DOHH2 (cell line): Measurements from ENCODE around the gene TTC17.

ENCODE experiments used
- H3F3A ChIP-seq: fragments of 200-600 bp; sonication (generic), shearing (Covaris generic); 2 replicates; pipeline ENCODE4 v1.6.0; 2016; ENCODE audit warnings: antibody characterized with exemption, mild to moderate bottlenecking; ENCODE audit not compliant: control insufficient read depth, insufficient read depth
- H3K27ac ChIP-seq: fragments of 200-600 bp; sonication (generic); 2 replicates; pipeline ENCODE4 v1.5.1; 2014; ENCODE audit warnings: low read depth, mild to moderate bottlenecking, low read length, moderate library complexity
- H3K27me3 ChIP-seq: fragments of 200-600 bp; sonication (generic); 2 replicates; pipeline ENCODE4 v1.6.1; 2014; ENCODE audit warnings: mild to moderate bottlenecking, low read length, mixed read lengths; ENCODE audit not compliant: control insufficient read depth
- H3K36me3 ChIP-seq: fragments of 200-600 bp; sonication (generic); 2 replicates; pipeline ENCODE4 v1.6.1; 2014; ENCODE audit warnings: mild to moderate bottlenecking, low read length, moderate library complexity, mixed read lengths; ENCODE audit not compliant: control insufficient read depth
- H3K4me1 ChIP-seq: fragments of 200-600 bp; sonication (generic); 2 replicates; pipeline ENCODE4 v1.6.1; 2014; ENCODE audit warnings: mild to moderate bottlenecking, low read length, mixed read lengths; ENCODE audit not compliant: control insufficient read depth
- H3K4me2 ChIP-seq: fragments of 200-600 bp; sonication (generic); 2 replicates; pipeline ENCODE4 v1.6.0; 2014; ENCODE audit warnings: mild to moderate bottlenecking, low read length, moderate library complexity
- H3K4me3 ChIP-seq: fragments of 200-600 bp; sonication (generic); 2 replicates; pipeline ENCODE4 v1.5.1; 2014; ENCODE audit warnings: mild to moderate bottlenecking, low read length, mixed read lengths
- H3K79me2 ChIP-seq: fragments of 200-600 bp; sonication (generic); 2 replicates; pipeline ENCODE4 v1.6.1; 2014; ENCODE audit warnings: mild to moderate bottlenecking, low read length, mixed read lengths; ENCODE audit not compliant: control insufficient read depth
- H3K9me2 ChIP-seq: fragments of 200-600 bp; sonication (generic); replicated peaks from 2 replicates; pipeline ENCODE4 v1.6.1; 2014; ENCODE audit warnings: mild to moderate bottlenecking, low read length, mixed read lengths; ENCODE audit not compliant: control insufficient read depth
- H3K9me3 ChIP-seq: fragments of 200-600 bp; sonication (generic); 2 replicates; pipeline ENCODE4 v1.6.1; 2014; ENCODE audit warnings: antibody characterized with exemption, low read length, mixed read lengths; ENCODE audit not compliant: control insufficient read depth, insufficient read depth
- H4K20me1 ChIP-seq: fragments of 200-600 bp; sonication (generic); 2 replicates; pipeline ENCODE4 v1.6.0; 2014; ENCODE audit warnings: low read depth, mild to moderate bottlenecking, antibody characterized with exemption, low read length, moderate library complexity; ENCODE audit not compliant: control insufficient read depth, insufficient read depth
- CTCF ChIP-seq: fragments of 200-600 bp; sonication (generic); IDR thresholded peaks from one replicate; pipeline ENCODE4 v1.5.1; 2014; ENCODE audit warnings: antibody characterized with exemption, mild to moderate bottlenecking, low read depth, low read length; ENCODE audit not compliant: poor library complexity, severe bottlenecking
- EZH2phosphoT487 ChIP-seq: fragments of 200-600 bp; sonication (generic); IDR thresholded peaks from 2 replicates; pipeline ENCODE4 v1.6.1; 2017; ENCODE audit warnings: borderline replicate concordance, mild to moderate bottlenecking, antibody characterized with exemption, low read length, moderate library complexity, mixed read lengths

TTC17 gene

DNA sequence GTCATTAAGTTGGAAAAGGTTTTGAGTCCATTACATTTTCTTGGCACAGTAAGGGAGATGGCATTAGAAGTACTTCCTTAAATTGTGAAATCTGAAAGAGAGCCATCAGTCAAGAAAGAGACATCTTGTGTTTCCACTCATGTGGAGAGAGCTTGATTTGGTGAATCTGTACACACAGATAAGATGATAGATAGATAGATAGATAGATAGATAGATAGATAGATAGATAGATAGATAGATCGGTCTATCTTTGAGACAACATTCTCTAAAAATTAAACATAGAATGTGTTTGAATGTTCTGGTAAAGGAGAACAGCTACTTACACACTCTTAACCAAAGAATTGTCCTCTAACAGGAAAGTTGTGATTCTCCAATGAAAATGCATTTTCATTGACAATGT is 76.2 kb downstream of the TTC17 start:
- Histone ChIP-seq H3K79me2 (no peaks in the 10 kb centered on the region), H3K36me3 (peaks cover 11% of the 10 kb centered on the region), H3K9me2 (no peaks in the 10 kb centered on the region), H3F3A (no peaks in the 10 kb centered on the region), H3K27ac (no peak overlapping the region), H4K20me1 (no peaks in the 10 kb centered on the region), H3K27me3 (no peaks in the 10 kb centered on the region), H3K4me1 (no peaks in the 10 kb centered on the region), H3K9me3 (no peaks in the 10 kb centered on the region), H3K4me2 (no peak overlapping the region), H3K4me3 (no peak overlapping the region)
- TF ChIP-seq CTCF (no peak), EZH2phosphoT487 (no peak)

DNA sequence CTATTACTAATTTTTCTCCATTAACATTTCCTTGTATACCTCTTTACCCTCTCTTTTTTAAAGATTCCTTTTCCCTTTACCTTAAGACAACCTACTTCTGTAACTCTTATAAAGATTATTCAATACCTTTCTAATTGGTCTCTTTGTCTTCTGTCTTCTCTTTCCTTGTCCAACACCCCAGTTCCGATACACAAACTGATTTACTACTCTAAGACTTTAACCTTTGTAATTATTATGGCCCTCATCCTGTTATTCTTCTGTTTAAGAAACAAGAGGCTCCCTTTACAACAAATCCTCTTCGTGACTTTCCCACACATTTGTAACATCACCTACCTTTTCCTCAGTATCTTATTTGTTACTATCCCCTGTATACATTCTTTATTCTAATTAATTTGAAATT is 81.8 kb downstream of the TTC17 start:
- H3K27ac ChIP-seq: no peak overlapping the region

GRCh38 chr11:43443811-43444210 is 85.1 kb downstream of the TTC17 start:
- Histone ChIP-seq H3K79me2 (no peaks in the 10 kb centered on the region), H3K4me1 (no peaks in the 10 kb centered on the region), H3F3A (no peaks in the 10 kb centered on the region), H3K4me3 (no peak overlapping the region), H3K9me3 (no peaks in the 10 kb centered on the region), H4K20me1 (no peaks in the 10 kb centered on the region), H3K9me2 (no peaks in the 10 kb centered on the region), H3K27me3 (no peaks in the 10 kb centered on the region), H3K36me3 (peaks cover 74% of the 10 kb centered on the region), H3K27ac (no peak overlapping the region), H3K4me2 (no peak overlapping the region)
- TF ChIP-seq CTCF: no peak
- TF ChIP-seq EZH2phosphoT487: no peak

More for the DNA sequence above, 81.8 kb downstream of the TTC17 start:
- Histone ChIP-seq H3F3A (no peaks in the 10 kb centered on the region), H3K4me1 (no peaks in the 10 kb centered on the region), H4K20me1 (no peaks in the 10 kb centered on the region), H3K4me2 (no peak overlapping the region), H3K27me3 (no peaks in the 10 kb centered on the region), H3K4me3 (no peak overlapping the region), H3K9me3 (no peaks in the 10 kb centered on the region), H3K9me2 (no peaks in the 10 kb centered on the region), H3K79me2 (no peaks in the 10 kb centered on the region), H3K36me3 (peaks cover 52% of the 10 kb centered on the region)
- TF ChIP-seq CTCF: no peak
- TF ChIP-seq EZH2phosphoT487: no peak

DNA sequence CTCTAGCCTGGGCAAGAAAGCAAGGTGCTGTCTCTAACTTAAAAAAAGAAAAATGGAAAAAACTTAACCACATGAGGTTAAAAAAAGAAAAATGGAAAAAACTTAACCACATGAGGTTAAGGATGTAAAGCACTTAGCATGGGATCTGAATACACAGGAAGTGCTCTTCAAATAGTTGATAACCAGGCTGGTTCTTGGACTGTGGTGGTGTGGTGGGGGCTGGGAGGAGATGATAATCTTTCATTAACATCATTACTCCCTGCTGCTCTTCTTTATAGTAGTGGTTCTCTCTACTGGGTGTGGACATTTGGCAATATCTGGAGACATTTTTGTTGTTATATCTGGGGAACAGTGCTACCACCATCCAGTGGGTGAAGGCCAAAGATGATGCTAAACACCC is 88.4 kb downstream of the TTC17 start:
- TF ChIP-seq CTCF: no peak
- no peak for TF ChIP-seq EZH2phosphoT487
- Histone ChIP-seq H3K36me3 (peaks cover 88% of the 10 kb centered on the region), H3K4me2 (no peak overlapping the region)

More for the DNA sequence above, 88.4 kb downstream of the TTC17 start:
- no peak overlapping the region for H3K27ac ChIP-seq
- H3F3A ChIP-seq: no peaks in the 10 kb centered on the region
- no peaks in the 10 kb centered on the region for H3K79me2 ChIP-seq
- H4K20me1 ChIP-seq: no peaks in the 10 kb centered on the region
- H3K4me1 ChIP-seq: no peaks in the 10 kb centered on the region
- H3K27me3 ChIP-seq: no peaks in the 10 kb centered on the region
- H3K9me3 ChIP-seq: no peaks in the 10 kb centered on the region
- H3K9me2 ChIP-seq: no peaks in the 10 kb centered on the region
- no peak overlapping the region for H3K4me3 ChIP-seq
